ENCODE results near the gene MXD4.

GRCh38 chr4:2296631-2297601, 35.0 kb upstream of the MXD4 start:
- TF ChIP-seq SP1 (IDR thresholded peaks at IDR 0.05) (no peak), CTBP1 (IDR thresholded peaks at IDR 0.05; ENCODE audit: borderline replicate concordance) (no peak), TARDBP (IDR thresholded peaks at IDR 0.05) (no peak), FOXM1 (IDR thresholded peaks at IDR 0.05; ENCODE audit: borderline replicate concordance) (no peak), FOXK2 (IDR thresholded peaks at IDR 0.05) (no peak), ELF4 (IDR thresholded peaks at IDR 0.05) (no peak)
